Activated naive CD8-positive, alpha-beta T cell (primary cell): Measurements from ENCODE around the gene BICD1.

Experiments
- H3K27ac Mint-ChIP-seq: one replicate; pipeline ENCODE4 v1.8.0; 2021; ENCODE audit warnings: mixed read lengths
- H3K27me3 Mint-ChIP-seq: one replicate; pipeline ENCODE4 v1.8.0; 2021; ENCODE audit warnings: mixed read lengths
- H3K36me3 Mint-ChIP-seq: one replicate; pipeline ENCODE4 v1.8.0; 2021; ENCODE audit warnings: mixed read lengths
- H3K4me1 Mint-ChIP-seq: one replicate; pipeline ENCODE4 v1.8.0; 2021; ENCODE audit warnings: low read depth, mixed read lengths
- H3K4me3 Mint-ChIP-seq: one replicate; pipeline ENCODE4 v1.8.0; 2021; ENCODE audit warnings: mild to moderate bottlenecking, mixed read lengths
- H3K9me3 Mint-ChIP-seq: one replicate; pipeline ENCODE4 v1.8.0; 2021; ENCODE audit warnings: low read depth, mixed read lengths

BICD1 gene

GRCh38 chr12:32146074-32146873 lies 39.6 kb downstream of the BICD1 start:
- no peak overlapping the region for H3K4me3 Mint-ChIP-seq
- H3K27me3 Mint-ChIP-seq: no peaks in the 10 kb centered on the region

GRCh38 chr12:32148372-32148771 lies 41.7 kb downstream of the BICD1 start:
- Mint-ChIP-seq H3K36me3 (peaks cover 18% of the 10 kb centered on the region), H3K9me3 (no peaks in the 10 kb centered on the region), H3K4me3 (no peak overlapping the region), H3K27me3 (no peaks in the 10 kb centered on the region), H3K4me1 (no peaks in the 10 kb centered on the region), H3K27ac (no peak overlapping the region)

More at GRCh38 chr12:32146074-32146873, 39.6 kb downstream of the BICD1 start:
- Mint-ChIP-seq H3K27ac (no peak overlapping the region), H3K9me3 (no peaks in the 10 kb centered on the region), H3K36me3 (peaks cover 12% of the 10 kb centered on the region), H3K4me1 (no peaks in the 10 kb centered on the region)

GRCh38 chr12:32149489-32149888 lies 42.8 kb downstream of the BICD1 start:
- no peaks in the 10 kb centered on the region for H3K4me1 Mint-ChIP-seq
- no peak overlapping the region for H3K4me3 Mint-ChIP-seq
- peaks cover 18% of the 10 kb centered on the region for H3K36me3 Mint-ChIP-seq
- no peaks in the 10 kb centered on the region for H3K9me3 Mint-ChIP-seq
- no peaks in the 10 kb centered on the region for H3K27me3 Mint-ChIP-seq
- no peak overlapping the region for H3K27ac Mint-ChIP-seq

GRCh38 chr12:32151086-32151485 lies 44.4 kb downstream of the BICD1 start:
- Mint-ChIP-seq H3K27me3 (no peaks in the 10 kb centered on the region), H3K36me3 (peaks cover 18% of the 10 kb centered on the region), H3K27ac (no peak overlapping the region), H3K4me1 (no peaks in the 10 kb centered on the region), H3K4me3 (no peak overlapping the region), H3K9me3 (no peaks in the 10 kb centered on the region)

- Mint-ChIP-seq H3K36me3 (peaks cover 18% of the 10 kb centered on the region), H3K27ac (no peak overlapping the region), H3K9me3 (no peaks in the 10 kb centered on the region), H3K4me1 (no peaks in the 10 kb centered on the region), H3K27me3 (no peaks in the 10 kb centered on the region), H3K4me3 (no peak overlapping the region)
Measured at GRCh38 chr12:32151552-32151951, 44.9 kb downstream of the BICD1 start.

- H3K27ac Mint-ChIP-seq: no peak overlapping the region
- no peaks in the 10 kb centered on the region for H3K9me3 Mint-ChIP-seq
- H3K4me3 Mint-ChIP-seq: no peak overlapping the region
- no peaks in the 10 kb centered on the region for H3K27me3 Mint-ChIP-seq
- H3K36me3 Mint-ChIP-seq: peaks cover 19% of the 10 kb centered on the region
- no peaks in the 10 kb centered on the region for H3K4me1 Mint-ChIP-seq
Measured at GRCh38 chr12:32155041-32155440, 48.4 kb downstream of the BICD1 start.

GRCh38 chr12:32155961-32156529 lies 49.4 kb downstream of the BICD1 start:
- H3K27me3 Mint-ChIP-seq: no peaks in the 10 kb centered on the region
- H3K27ac Mint-ChIP-seq: no peak overlapping the region
- H3K36me3 Mint-ChIP-seq: peaks cover 17% of the 10 kb centered on the region
- H3K9me3 Mint-ChIP-seq: no peaks in the 10 kb centered on the region
- H3K4me3 Mint-ChIP-seq: no peak overlapping the region
- H3K4me1 Mint-ChIP-seq: no peaks in the 10 kb centered on the region

- H3K27me3 Mint-ChIP-seq: no peaks in the 10 kb centered on the region
- peaks cover 14% of the 10 kb centered on the region for H3K36me3 Mint-ChIP-seq
- H3K27ac Mint-ChIP-seq: no peak overlapping the region
Measured at GRCh38 chr12:32158525-32158924, 51.9 kb downstream of the BICD1 start.

GRCh38 chr12:32159381-32159780 lies 52.7 kb downstream of the BICD1 start:
- Mint-ChIP-seq H3K4me3 (no peak overlapping the region), H3K36me3 (peaks cover 14% of the 10 kb centered on the region), H3K9me3 (no peaks in the 10 kb centered on the region), H3K27me3 (no peaks in the 10 kb centered on the region), H3K27ac (no peak overlapping the region), H3K4me1 (no peaks in the 10 kb centered on the region)

More at GRCh38 chr12:32158525-32158924, 51.9 kb downstream of the BICD1 start:
- Mint-ChIP-seq H3K4me1 (no peaks in the 10 kb centered on the region), H3K4me3 (no peak overlapping the region), H3K9me3 (no peaks in the 10 kb centered on the region)

GRCh38 chr12:32159925-32160324 lies 53.3 kb downstream of the BICD1 start:
- Mint-ChIP-seq H3K9me3 (no peaks in the 10 kb centered on the region), H3K4me1 (no peaks in the 10 kb centered on the region), H3K36me3 (peaks cover 16% of the 10 kb centered on the region), H3K27ac (no peak overlapping the region), H3K27me3 (no peaks in the 10 kb centered on the region), H3K4me3 (no peak overlapping the region)

GRCh38 chr12:32161058-32161457 lies 54.4 kb downstream of the BICD1 start:
- H3K4me1 Mint-ChIP-seq: no peaks in the 10 kb centered on the region
- H3K9me3 Mint-ChIP-seq: no peaks in the 10 kb centered on the region
- H3K27ac Mint-ChIP-seq: no peak overlapping the region
- no peak overlapping the region for H3K4me3 Mint-ChIP-seq
- H3K36me3 Mint-ChIP-seq: peaks cover 18% of the 10 kb centered on the region
- no peaks in the 10 kb centered on the region for H3K27me3 Mint-ChIP-seq

- no peaks in the 10 kb centered on the region for H3K4me1 Mint-ChIP-seq
- H3K27me3 Mint-ChIP-seq: no peaks in the 10 kb centered on the region
- H3K9me3 Mint-ChIP-seq: no peaks in the 10 kb centered on the region
- no peak overlapping the region for H3K27ac Mint-ChIP-seq
- H3K36me3 Mint-ChIP-seq: peaks cover 21% of the 10 kb centered on the region
- H3K4me3 Mint-ChIP-seq: no peak overlapping the region
Measured at GRCh38 chr12:32163596-32163995, 56.9 kb downstream of the BICD1 start.

GRCh38 chr12:32166510-32166909 lies 59.9 kb downstream of the BICD1 start:
- no peaks in the 10 kb centered on the region for H3K27me3 Mint-ChIP-seq
- no peak overlapping the region for H3K4me3 Mint-ChIP-seq
- no peaks in the 10 kb centered on the region for H3K4me1 Mint-ChIP-seq
- peaks cover 10% of the 10 kb centered on the region for H3K36me3 Mint-ChIP-seq
- H3K27ac Mint-ChIP-seq: no peak overlapping the region
- H3K9me3 Mint-ChIP-seq: no peaks in the 10 kb centered on the region

- Mint-ChIP-seq H3K27me3 (no peaks in the 10 kb centered on the region), H3K4me1 (no peaks in the 10 kb centered on the region), H3K36me3 (peaks cover 8% of the 10 kb centered on the region)
Measured at GRCh38 chr12:32170437-32170998, 63.9 kb downstream of the BICD1 start.

GRCh38 chr12:32171211-32171610 lies 64.6 kb downstream of the BICD1 start:
- no peaks in the 10 kb centered on the region for H3K4me1 Mint-ChIP-seq
- H3K36me3 Mint-ChIP-seq: peaks cover 12% of the 10 kb centered on the region
- H3K27me3 Mint-ChIP-seq: no peaks in the 10 kb centered on the region
- H3K4me3 Mint-ChIP-seq: no peak overlapping the region
- H3K27ac Mint-ChIP-seq: no peak overlapping the region
- H3K9me3 Mint-ChIP-seq: no peaks in the 10 kb centered on the region

More at GRCh38 chr12:32170437-32170998, 63.9 kb downstream of the BICD1 start:
- Mint-ChIP-seq H3K27ac (no peak overlapping the region), H3K4me3 (no peak overlapping the region), H3K9me3 (no peaks in the 10 kb centered on the region)
